NCI-H146 treated with DMSO at 0.1 percent for 48 hours (cell line): ENCODE data around the gene VPS54.

Source experiments
- DNase-seq: peaks from one replicate; lab custom pipeline; 2025; ENCODE audit not compliant: unreplicated experiment; lab: John Stamatoyannopoulos, UW

The VPS54 gene

GRCh38 chr2:63903003-63903402 is 116.2 kb downstream of the VPS54 start:
- no peak for DNase-seq

GRCh38 chr2:63902149-63902548 is 117.1 kb downstream of the VPS54 start:
- no peak for DNase-seq

GRCh38 chr2:63899639-63900038 is 119.6 kb downstream of the VPS54 start:
- no peak for DNase-seq

- no peak for DNase-seq
Observed at GRCh38 chr2:63898839-63899238, 120.4 kb downstream of the VPS54 start.

GRCh38 chr2:63894167-63894566 is 125.1 kb downstream of the VPS54 start:
- DNase-seq: no peak

- no peak for DNase-seq
Observed at GRCh38 chr2:63893163-63893562, 126.1 kb downstream of the VPS54 start.

GRCh38 chr2:63891488-63892030 is 127.7 kb downstream of the VPS54 start:
- no peak for DNase-seq

- no peak for DNase-seq
Observed at GRCh38 chr2:63890678-63891077, 128.6 kb downstream of the VPS54 start.

- DNase-seq: peak; percentile 4
Observed at GRCh38 chr2:63888490-63889402, 130.5 kb downstream of the VPS54 start.

GRCh38 chr2:63888053-63888452 is 131.2 kb downstream of the VPS54 start:
- no peak for DNase-seq

- no peak for DNase-seq
Observed at GRCh38 chr2:63886445-63886844, 132.8 kb downstream of the VPS54 start.

GRCh38 chr2:63882395-63883105 is 136.7 kb downstream of the VPS54 start:
- no peak for DNase-seq

- DNase-seq: no peak
Observed at GRCh38 chr2:63881205-63881604, 138.0 kb downstream of the VPS54 start.

- no peak for DNase-seq
Observed at GRCh38 chr2:63880625-63881024, 138.6 kb downstream of the VPS54 start.

- no peak for DNase-seq
Observed at GRCh38 chr2:63879876-63880433, 139.3 kb downstream of the VPS54 start.

- no peak for DNase-seq
Observed at GRCh38 chr2:63878486-63878885, 140.7 kb downstream of the VPS54 start.

GRCh38 chr2:63876311-63876710 is 142.9 kb downstream of the VPS54 start:
- DNase-seq: no peak

GRCh38 chr2:63875559-63876245 is 143.5 kb downstream of the VPS54 start:
- DNase-seq: no peak

- no peak for DNase-seq
Observed at GRCh38 chr2:63875131-63875527, 144.1 kb downstream of the VPS54 start.

- no peak for DNase-seq
Observed at GRCh38 chr2:63874204-63875130, 144.8 kb downstream of the VPS54 start.
